GM12874 (cell line): Measurements from ENCODE around the gene SAMD1.

Experiments used
- TF ChIP-seq, protein P1 (sequence below): IDR thresholded peaks from 2 replicates; pipeline ENCODE4 v1.5.1; 2011; ENCODE audit warnings: low read depth, mild to moderate bottlenecking, control low read depth, low read length, moderate library complexity; ENCODE audit not compliant: insufficient read depth

Gene SAMD1

DNA sequence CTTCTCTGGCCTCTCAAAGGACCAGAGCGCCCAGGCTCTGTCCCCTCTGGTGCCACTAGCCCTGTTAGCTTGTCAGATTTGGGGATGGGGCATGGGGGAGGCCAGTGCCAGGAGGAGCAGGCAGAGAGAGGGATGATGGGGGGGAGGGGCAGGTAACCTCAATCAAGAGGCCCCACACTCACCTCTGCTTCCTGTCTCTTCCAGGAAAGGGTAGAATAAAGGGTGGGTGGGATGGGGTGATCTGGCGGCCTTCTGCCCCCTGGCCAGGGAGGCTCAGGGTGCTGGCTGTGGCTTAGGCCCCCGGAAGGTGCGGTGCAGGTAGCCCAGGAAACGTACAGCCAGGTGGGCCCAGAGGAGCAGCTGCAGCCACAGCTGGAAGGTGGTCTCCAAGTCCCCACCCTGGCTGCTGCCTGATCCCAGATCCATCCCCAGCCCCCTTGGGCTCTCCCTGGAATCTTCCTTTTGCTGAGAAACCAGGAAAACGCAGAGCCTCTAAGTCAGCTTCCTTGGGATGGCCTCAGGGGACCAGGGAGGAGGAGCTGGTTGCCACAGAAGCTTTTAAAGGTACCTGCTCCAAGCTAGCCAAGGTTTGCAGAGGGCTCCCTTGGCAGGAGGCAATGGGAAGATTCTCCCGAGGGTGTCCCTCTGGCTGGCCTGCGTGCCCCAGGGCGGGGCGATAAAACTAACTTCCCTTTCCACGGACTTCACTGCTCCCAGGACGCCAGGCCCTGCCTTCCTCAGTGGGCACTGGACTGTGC, 21.7 kb upstream of the SAMD1 start:
- TF ChIP-seq, protein P1, sequence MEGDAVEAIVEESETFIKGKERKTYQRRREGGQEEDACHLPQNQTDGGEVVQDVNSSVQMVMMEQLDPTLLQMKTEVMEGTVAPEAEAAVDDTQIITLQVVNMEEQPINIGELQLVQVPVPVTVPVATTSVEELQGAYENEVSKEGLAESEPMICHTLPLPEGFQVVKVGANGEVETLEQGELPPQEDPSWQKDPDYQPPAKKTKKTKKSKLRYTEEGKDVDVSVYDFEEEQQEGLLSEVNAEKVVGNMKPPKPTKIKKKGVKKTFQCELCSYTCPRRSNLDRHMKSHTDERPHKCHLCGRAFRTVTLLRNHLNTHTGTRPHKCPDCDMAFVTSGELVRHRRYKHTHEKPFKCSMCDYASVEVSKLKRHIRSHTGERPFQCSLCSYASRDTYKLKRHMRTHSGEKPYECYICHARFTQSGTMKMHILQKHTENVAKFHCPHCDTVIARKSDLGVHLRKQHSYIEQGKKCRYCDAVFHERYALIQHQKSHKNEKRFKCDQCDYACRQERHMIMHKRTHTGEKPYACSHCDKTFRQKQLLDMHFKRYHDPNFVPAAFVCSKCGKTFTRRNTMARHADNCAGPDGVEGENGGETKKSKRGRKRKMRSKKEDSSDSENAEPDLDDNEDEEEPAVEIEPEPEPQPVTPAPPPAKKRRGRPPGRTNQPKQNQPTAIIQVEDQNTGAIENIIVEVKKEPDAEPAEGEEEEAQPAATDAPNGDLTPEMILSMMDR = no peak

DNA sequence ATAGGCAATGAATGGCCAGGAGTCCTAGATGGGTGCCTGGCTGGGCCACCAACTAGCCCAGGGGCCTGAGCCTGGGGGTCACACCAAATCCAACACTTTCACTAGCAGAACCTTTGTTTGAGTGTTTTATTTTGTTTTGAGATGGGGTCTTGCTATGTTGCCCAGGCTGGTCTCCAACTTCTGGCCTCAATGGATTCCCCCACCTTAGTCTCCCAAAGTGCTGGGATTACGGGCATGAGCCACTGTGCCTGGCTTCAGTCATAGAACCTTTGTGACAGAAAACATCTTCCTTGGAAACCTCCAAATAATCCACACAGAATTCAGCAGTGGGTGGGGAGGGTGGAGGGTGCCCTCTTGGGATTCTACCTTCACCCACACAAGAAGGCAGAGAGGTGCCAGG, 20.9 kb upstream of the SAMD1 start:
- TF ChIP-seq, protein P1 = no peak

DNA sequence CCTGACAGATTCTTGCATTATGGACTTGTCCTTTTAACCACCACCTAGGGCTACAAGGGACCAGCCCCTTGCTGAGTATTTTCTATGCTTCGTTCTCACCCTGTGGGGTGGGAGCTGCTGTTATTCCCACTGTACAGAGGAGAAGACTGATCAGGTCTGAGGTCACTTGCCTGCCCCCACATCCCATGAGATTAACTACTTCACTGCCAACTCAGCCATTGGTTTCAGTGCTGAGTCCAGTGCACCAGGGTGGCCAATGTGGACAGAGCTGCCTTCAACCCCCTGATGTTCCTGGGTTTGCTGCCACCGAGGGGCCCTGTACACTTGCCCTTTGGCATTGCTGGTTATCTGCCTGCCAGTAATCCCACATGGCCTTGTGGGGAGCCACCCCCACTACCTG, 20.1 kb upstream of the SAMD1 start:
- TF ChIP-seq, protein P1 = no peak

DNA sequence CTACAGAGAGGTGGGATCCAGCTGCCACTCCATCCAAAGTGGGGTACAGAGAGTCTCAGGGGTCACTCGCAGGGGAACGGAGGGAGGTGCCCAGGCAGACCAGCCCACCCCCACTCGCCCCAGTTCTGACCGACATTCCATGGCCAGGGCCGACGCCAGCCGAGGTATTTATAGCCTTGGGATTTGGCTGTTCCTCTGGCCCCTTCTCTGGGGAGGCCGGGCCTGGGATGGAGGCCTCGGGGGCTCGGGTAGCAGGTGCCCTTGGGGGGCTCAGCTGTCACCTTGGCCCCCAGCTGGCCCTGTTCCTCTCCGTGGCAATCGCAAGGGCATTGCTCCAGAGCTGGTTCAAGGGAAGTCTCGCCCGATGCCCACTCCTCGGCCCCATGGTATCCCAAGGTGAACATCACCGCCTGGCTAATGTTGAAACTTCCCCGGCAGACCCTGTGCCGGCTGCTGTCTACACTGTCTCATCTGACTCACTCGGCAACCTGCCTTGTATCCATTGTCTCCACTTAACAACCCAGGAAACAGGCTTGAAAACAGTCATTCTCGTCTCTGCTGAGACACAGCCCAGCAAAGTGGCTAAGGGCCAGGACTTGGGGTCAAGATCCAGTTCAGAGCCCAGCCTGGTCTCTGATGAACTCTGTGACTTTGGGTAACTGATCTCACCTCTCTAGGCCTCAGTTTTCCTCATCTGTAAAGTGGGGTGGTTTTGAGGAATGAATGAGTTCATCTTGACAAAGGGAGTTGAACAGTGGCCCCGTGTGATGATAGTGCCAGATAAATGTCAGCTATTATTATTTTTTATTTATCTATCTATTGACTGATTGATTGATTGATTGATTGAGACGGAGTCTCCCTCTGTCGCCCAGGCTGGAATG, 17.3 kb upstream of the SAMD1 start:
- TF ChIP-seq, protein P1 = no peak

DNA sequence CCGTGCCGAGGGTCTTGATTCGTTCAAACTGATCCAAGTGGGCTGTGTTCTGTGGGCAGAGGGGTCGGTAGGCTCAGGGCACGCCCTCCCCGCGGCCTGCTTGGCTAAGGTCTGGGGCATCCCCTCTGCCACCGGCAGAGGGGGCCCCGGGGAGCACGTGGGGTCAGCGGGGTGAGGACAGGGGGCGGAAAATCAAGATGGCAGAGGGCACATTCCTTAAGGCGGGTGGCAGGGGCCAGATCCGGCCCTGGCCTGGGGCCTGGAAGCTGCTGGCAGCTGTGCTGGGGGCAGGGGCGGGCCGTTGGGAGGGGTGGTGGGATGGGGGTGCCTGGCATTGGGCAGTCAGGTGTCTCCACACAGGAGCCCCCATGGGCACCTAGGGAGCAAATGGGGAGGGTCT, 16.3 kb upstream of the SAMD1 start:
- TF ChIP-seq, protein P1 = no peak

DNA sequence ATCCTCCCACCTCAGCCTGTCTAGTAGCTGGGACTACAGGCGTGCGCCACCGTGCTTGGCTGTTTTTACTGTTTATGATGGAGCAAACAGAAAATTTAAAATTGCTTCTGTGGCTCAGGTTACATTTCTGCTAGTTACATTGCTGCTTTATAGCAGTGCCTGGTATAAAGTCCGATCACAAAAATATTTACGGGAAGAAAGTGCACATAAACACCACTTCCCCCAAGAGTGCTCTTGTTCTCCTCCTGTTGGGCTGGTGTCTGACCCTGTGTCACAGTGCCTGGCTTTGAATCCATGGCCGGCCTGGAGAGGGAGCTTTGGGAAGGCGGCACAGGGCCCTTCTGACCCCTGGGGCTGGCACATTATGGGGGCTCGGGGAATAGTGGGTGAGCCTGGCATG, 15.1 kb upstream of the SAMD1 start:
- TF ChIP-seq, protein P1 = no peak

DNA sequence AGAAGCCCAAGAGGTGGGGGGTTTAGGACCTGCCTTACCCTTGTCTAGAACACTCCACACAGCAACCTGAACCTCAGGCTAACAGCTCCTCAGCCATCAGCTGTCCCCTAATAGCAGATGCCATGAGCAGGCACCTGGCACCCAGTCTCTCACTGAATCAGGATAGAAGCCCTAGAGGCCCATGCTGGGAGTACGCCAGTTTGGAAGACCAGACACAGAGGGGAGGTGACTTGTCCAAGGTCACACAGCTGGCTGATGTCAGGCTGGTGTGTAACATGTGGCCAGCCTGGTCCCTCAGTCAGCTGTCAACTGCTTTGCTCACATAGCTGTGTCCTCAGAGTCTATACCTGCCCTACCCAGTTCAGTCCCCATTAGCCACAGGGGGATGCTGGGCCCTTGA, 12.8 kb upstream of the SAMD1 start:
- TF ChIP-seq, protein P1 = no peak
